Lung (tissue), 12 donors: Measurements from ENCODE around the gene CNTNAP2. TPM values are rescaled to one million over a fixed set of nuclear protein-coding genes. Genes with fewer than 3 reads are reported as not detected.

Source experiments
- ATAC-seq: fragments of 200-7000 bp; cut with Tn5 transposase; one replicate; pipeline ENCODE4 v1.9.1; 2020; ENCODE audit warnings: moderate number of reproducible peaks; ENCODE audit not compliant: insufficient read depth, low FRiP score
- DNase-seq, 3 donors: peaks; one replicate each; pipeline ENCODE4 v3.0.0-alpha.2; 2013 to 2017
- H3K27ac ChIP-seq, 2 donors: one replicate each; pipeline ENCODE4 v1.5.1; 2013; ENCODE audit warnings: mild to moderate bottlenecking in 2 of 2, moderate library complexity in 2 of 2, control low read depth in 1 of 2, inconsistent platforms in 1 of 2, low read depth in 1 of 2, low read length in 1 of 2
- H3K27me3 ChIP-seq, 3 donors: one replicate each; pipeline ENCODE4 v1.5.1; 2013; ENCODE audit warnings: low read length in 2 of 3; ENCODE audit not compliant: control insufficient read depth in 3 of 3, insufficient read depth in 3 of 3
- H3K36me3 ChIP-seq, 4 donors: one replicate each; pipeline ENCODE4 v1.5.1; 2013; ENCODE audit warnings: low read length in 4 of 4, mild to moderate bottlenecking in 1 of 4, moderate library complexity in 1 of 4; ENCODE audit not compliant: control insufficient read depth in 4 of 4, insufficient read depth in 4 of 4
- H3K4me1 ChIP-seq, 5 donors: one replicate each; pipeline ENCODE4 v1.5.1; 2013; ENCODE audit warnings: low read length in 5 of 5, mild to moderate bottlenecking in 2 of 5, moderate library complexity in 1 of 5; ENCODE audit not compliant: control insufficient read depth in 5 of 5, insufficient read depth in 5 of 5
- H3K4me3 ChIP-seq: one replicate; pipeline ENCODE4 v1.5.1; 2013; ENCODE audit warnings: mild to moderate bottlenecking, control low read depth, moderate library complexity
- H3K9ac ChIP-seq, 2 donors: one replicate each; pipeline ENCODE4 v1.5.1; 2013; ENCODE audit warnings: low read length in 2 of 2, control low read depth in 1 of 2; ENCODE audit not compliant: insufficient read depth in 1 of 2
- H3K9me3 ChIP-seq, 4 donors: one replicate each; pipeline ENCODE4 v1.5.1; 2013; ENCODE audit warnings: low read length in 3 of 4, mild to moderate bottlenecking in 1 of 4, moderate library complexity in 1 of 4; ENCODE audit not compliant: control insufficient read depth in 4 of 4, insufficient read depth in 3 of 4
- WGBS, 2 donors: extraction: QIAGEN DNeasy Blood & Tissue Kit; methylation state at CpG; one replicate each; pipeline ENCODE4 v1.1.7; 2013; 5-methylcytosine and 5-hydroxymethylcytosine counted together
- polyA plus RNA-seq, 2 donors: library from polyadenylated mRNA; stranded (reverse); fragments of 200-250 nt; gene quantifications; one replicate each; pipeline ENCODE4 v1.2.1, GENCODE V29; 2013
- total RNA-seq, 2 donors: library from RNA; depleted of rRNA in 1 of 2; stranded (reverse); fragments of >200 nt in 1 of 2; gene quantifications; one replicate each; pipeline ENCODE4 v1.2.1, GENCODE V29; 2014 to 2021
- TF ChIP-seq, protein P1 (sequence below): IDR thresholded peaks from 2 replicates; pipeline ENCODE4 v1.5.1; 2012; ENCODE audit warnings: mild to moderate bottlenecking; ENCODE audit errors: control extremely low read depth, extremely low read depth
- donor health status: control.
- donor health status: control.
- donor health status: Bipolar disorder and iron deficiency.
- donor health status: healthy.
- donor health status: DM: yes; HTN: yes; CAD: no.

Gene CNTNAP2
- total and polyA plus RNA-seq, 4 donors: 0.18 to 45.3 (median 0.52) TPM

DNA sequence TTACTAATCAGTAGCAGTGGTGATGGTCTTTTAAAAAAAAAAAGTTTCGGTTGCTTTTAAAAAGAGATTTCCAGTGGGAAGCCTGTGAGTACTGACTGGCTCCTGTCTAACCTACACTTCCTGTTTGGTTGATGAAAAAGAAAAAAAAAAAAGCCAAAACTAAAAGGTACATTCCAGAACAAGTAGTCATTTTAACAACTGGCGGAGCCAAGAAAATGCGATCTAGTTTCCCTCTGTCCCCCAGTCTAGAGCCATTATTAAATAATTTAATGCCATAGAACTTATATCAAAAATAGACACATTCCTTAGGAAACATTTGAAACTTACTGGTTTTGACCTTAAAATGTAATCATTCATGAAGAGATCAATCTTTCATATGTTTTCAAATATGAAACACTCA lies 2219.8 kb downstream of the CNTNAP2 start:
- TF ChIP-seq, protein P1, sequence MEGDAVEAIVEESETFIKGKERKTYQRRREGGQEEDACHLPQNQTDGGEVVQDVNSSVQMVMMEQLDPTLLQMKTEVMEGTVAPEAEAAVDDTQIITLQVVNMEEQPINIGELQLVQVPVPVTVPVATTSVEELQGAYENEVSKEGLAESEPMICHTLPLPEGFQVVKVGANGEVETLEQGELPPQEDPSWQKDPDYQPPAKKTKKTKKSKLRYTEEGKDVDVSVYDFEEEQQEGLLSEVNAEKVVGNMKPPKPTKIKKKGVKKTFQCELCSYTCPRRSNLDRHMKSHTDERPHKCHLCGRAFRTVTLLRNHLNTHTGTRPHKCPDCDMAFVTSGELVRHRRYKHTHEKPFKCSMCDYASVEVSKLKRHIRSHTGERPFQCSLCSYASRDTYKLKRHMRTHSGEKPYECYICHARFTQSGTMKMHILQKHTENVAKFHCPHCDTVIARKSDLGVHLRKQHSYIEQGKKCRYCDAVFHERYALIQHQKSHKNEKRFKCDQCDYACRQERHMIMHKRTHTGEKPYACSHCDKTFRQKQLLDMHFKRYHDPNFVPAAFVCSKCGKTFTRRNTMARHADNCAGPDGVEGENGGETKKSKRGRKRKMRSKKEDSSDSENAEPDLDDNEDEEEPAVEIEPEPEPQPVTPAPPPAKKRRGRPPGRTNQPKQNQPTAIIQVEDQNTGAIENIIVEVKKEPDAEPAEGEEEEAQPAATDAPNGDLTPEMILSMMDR: no peak
- no peak for DNase-seq
- Histone ChIP-seq H3K27ac (no peak overlapping the region), H3K4me1 (peaks cover 0 to 5% (median 4%) of the 10 kb centered on the region in 5 donors), H3K27me3 (peaks cover 6 to 40% (median 37%) of the 10 kb centered on the region in 3 donors), H3K9me3 (peaks cover 0 to 5% (median 0%) of the 10 kb centered on the region in 4 donors), H3K36me3 (no peaks in the 10 kb centered on the region), H3K4me3 (no peak overlapping the region), H3K9ac (no peak overlapping the region)
- ATAC-seq: no peak
- whole genome bisulfite sequencing, 2 donors: 67 to 74% methylated on average over 3 of the region's 3 CpGs

DNA sequence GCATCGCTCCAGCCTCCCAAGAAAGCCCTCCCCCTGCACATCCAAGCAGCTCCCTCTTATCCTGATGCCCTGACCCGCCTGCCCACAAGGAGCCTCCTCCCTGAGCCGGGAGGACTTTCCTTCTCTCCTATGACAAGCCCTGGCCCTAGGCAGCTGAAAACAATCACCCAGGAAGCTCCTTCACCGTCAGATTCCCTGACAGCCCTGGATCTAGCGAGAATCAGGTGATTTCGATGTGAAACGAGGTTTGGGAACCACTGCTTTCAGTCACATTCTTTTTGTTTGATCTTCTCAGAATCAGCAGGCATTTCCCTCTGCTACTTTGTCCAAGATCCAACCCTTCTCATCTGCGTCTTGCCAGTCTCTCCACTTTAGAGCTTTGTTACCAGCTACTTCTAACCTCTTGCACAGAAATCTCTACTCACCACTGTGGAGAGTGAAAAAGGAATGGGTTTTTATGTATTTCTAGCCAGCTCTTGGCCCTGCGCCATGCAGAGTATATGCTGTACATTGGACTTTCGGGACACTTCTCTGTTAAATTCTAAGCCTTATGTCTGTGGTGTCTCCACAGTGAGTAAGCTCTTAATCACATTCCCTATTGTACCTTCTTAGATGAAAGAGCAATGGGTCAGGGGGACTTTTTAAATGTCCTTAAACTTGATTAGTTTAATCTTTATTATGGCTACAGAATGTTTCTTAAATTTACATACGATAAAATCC lies 2220.8 kb downstream of the CNTNAP2 start:
- TF ChIP-seq, protein P1: no peak
- Histone ChIP-seq H3K9me3 (peaks cover 0 to 3% (median 0%) of the 10 kb centered on the region in 4 donors), H3K36me3 (no peaks in the 10 kb centered on the region), H3K4me3 (no peak overlapping the region), H3K4me1 (peaks cover 0 to 5% (median 4%) of the 10 kb centered on the region in 5 donors), H3K9ac (no peak overlapping the region), H3K27me3 (peaks cover 6 to 40% (median 37%) of the 10 kb centered on the region in 3 donors), H3K27ac (no peak overlapping the region)
- ATAC-seq: no peak
- 53 to 66% methylated on average over 11 of the region's 11 CpGs for WGBS, 2 donors
- DNase-seq: peak in 1 of 3 donors; percentile 11

DNA sequence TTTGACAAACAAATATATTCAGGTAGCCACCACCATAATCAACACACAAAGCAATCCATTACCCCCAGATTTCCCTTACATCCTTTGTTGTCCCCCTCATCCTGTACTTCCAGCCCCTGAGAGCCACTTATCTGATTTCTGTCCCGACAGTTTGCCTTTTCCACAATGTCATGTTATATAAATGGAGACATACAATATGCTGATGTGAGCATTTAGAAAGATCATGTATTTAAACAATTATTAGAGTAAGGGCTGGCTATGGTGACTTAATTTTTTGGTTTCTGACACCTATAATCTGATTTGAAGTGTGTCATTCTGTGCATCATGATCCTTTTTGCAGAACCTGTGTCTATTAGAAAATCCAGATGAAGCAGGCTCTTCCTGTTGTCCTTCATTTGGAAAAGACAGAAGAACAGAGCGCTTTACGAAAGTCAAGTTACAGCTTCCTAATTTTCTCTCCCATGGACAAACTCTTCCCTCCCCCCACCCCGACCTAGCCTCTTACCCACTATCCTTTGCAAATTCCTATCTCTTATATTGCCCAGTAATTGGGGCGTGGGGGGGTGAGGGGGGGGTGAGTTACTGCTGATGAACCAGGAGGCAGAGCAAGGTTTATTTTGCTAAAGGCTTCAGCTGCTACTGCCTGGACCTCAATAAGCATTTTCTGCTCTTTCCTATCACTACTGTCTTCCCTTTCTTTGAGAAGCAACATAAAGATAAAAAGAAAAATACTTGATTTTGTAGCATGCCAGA lies 2221.6 kb downstream of the CNTNAP2 start:
- H3K4me1 ChIP-seq: peaks cover 0 to 5% (median 4%) of the 10 kb centered on the region in 5 donors
- TF ChIP-seq, protein P1: no peak
- no peaks in the 10 kb centered on the region for H3K36me3 ChIP-seq
- ATAC-seq: no peak
- H3K4me3 ChIP-seq: no peak overlapping the region
- H3K27ac ChIP-seq: no peak overlapping the region
- H3K9me3 ChIP-seq: peaks cover 0 to 3% (median 0%) of the 10 kb centered on the region in 4 donors
- no peak overlapping the region for H3K9ac ChIP-seq
- WGBS, 2 donors: 36% methylated on average over 5 of the region's 5 CpGs
- peaks cover 6 to 40% (median 37%) of the 10 kb centered on the region in 3 donors for H3K27me3 ChIP-seq
- no peak for DNase-seq
